Measurements from ENCODE around the gene DLX6. TPM values are rescaled to one million over a fixed set of nuclear protein-coding genes. Genes with fewer than 3 reads are reported as not detected.

Gene DLX6
- total RNA-seq, 3 donors from 2014 or later (not counting 1 experiment from before 2014, with no cell fraction given): not detected

DNA sequence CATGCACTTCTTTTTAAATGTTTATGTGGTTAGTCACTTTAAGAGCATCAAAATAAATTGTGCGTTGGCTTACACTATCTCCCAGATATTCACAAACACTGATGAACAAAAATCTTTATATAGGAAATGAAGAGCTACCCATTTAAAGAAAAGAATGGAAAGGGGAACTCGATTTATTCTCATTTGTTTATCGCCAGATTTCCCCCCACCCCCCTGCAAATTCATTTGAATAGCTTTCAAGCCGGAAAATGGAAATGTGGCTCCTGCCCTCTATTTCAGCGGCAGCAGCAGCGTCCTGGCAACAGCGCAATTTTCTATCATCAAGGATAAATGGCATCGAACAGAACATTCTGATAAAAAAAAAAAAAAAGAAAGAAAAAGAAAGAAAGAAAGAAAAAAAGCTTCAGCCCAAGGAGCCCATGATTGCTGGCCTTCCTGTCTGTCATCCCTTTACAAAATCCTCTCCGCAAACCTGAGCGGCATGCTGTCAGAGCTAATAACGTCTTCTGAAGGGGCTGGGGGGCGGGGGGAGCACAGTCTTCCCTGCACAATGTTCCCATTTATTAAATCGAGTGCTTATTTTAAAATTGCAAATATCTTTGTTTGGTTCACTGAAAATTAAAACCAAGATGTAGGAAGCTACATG is 13.7 kb upstream of the DLX6 start:
- TF ChIP-seq, protein P1, sequence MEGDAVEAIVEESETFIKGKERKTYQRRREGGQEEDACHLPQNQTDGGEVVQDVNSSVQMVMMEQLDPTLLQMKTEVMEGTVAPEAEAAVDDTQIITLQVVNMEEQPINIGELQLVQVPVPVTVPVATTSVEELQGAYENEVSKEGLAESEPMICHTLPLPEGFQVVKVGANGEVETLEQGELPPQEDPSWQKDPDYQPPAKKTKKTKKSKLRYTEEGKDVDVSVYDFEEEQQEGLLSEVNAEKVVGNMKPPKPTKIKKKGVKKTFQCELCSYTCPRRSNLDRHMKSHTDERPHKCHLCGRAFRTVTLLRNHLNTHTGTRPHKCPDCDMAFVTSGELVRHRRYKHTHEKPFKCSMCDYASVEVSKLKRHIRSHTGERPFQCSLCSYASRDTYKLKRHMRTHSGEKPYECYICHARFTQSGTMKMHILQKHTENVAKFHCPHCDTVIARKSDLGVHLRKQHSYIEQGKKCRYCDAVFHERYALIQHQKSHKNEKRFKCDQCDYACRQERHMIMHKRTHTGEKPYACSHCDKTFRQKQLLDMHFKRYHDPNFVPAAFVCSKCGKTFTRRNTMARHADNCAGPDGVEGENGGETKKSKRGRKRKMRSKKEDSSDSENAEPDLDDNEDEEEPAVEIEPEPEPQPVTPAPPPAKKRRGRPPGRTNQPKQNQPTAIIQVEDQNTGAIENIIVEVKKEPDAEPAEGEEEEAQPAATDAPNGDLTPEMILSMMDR (IDR thresholded peaks at IDR 0.05): no peak
- no peak for ATAC-seq
- peaks cover 0 to 9% of the 10 kb centered on the region in 2 donors for H3K4me1 Mint-ChIP-seq
- H3K4me3 Mint-ChIP-seq: no peak overlapping the region
- Histone ChIP-seq H3K4me3 (ENCODE audit: low read length) (no peak overlapping the region), H3K4me1 (ENCODE audit: control insufficient read depth, insufficient read depth, low read length) (peaks cover 5% of the 10 kb centered on the region), H3K9me3 (ENCODE audit: control insufficient read depth, insufficient read depth, low read length) (no peaks in the 10 kb centered on the region), H3K36me3 (ENCODE audit: control insufficient read depth, insufficient read depth, low read length) (no peaks in the 10 kb centered on the region), H3K27ac (ENCODE audit: low read length) (no peak overlapping the region), H3K27me3 (ENCODE audit: control insufficient read depth, insufficient read depth, low read length) (peaks cover 41% of the 10 kb centered on the region)
- no peak for DNase-seq
- WGBS (ENCODE audit: insufficient coverage): 15% methylated on average over 9 of the region's 13 CpGs
- intact Hi-C loops (cut with micrococcal nuclease): no loop called here
- H3K9me3 Mint-ChIP-seq: peaks cover 0 to 3% of the 10 kb centered on the region in 2 donors
- H3K27ac Mint-ChIP-seq: no peak overlapping the region
- peaks cover 71 to 97% of the 10 kb centered on the region in 2 donors for H3K27me3 Mint-ChIP-seq (ENCODE audit: low read depth in 2 of 2)
- peaks cover 24% of the 10 kb centered on the region for H3K36me3 Mint-ChIP-seq

DNA sequence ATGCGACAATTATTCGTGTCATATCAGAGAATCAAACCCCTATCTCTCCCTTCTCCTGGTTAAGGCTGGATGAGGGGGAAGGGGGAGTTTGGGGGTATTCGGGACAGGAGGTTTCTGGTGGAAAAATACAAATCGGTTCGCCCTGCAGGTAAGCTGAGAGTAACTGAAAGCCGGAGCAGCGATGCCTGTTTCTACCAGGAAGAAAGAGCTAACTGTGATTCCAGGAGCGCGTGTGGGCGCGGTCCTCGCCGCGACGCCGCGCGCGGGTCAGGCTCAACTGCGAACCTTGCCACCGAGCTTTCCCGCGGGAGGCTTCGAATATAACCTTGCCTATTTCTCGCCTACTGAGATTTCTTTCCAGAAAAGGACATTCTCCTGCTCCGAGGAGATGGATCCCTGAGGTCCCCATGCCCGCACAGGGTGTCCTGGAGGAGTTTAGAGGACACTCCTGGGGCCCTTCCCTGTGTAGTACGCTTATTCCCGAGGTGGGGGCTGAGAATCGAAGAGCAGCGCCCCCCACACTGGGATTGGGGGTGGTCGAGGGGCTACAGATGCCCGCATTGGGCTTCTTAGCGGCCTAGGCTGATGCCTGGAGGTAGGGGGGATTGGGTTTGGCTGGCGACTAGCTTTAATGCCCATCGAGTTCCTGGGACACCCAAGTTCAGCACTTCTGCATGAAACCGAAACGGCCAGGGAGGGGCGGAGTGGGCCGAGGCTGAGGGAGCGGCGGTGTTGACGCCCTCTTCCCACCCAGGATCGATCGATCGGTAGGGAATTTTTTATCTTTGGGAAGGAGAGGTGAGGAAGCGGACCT is 13.0 kb upstream of the DLX6 start:
- Histone ChIP-seq H3K9me3 (ENCODE audit: control insufficient read depth, insufficient read depth, low read length) (no peaks in the 10 kb centered on the region), H3K36me3 (ENCODE audit: control insufficient read depth, insufficient read depth, low read length) (no peaks in the 10 kb centered on the region), H3K27me3 (ENCODE audit: control insufficient read depth, insufficient read depth, low read length) (peaks cover 46% of the 10 kb centered on the region), H3K27ac (ENCODE audit: low read length) (no peak overlapping the region), H3K4me3 (ENCODE audit: low read length) (no peak overlapping the region), H3K4me1 (ENCODE audit: control insufficient read depth, insufficient read depth, low read length) (peaks cover 5% of the 10 kb centered on the region)
- 22% methylated on average over 45 of the region's 47 CpGs for WGBS (ENCODE audit: insufficient coverage)
- Mint-ChIP-seq H3K9me3 (peaks cover 0 to 3% of the 10 kb centered on the region in 2 donors), H3K4me1 (peaks cover 0 to 9% of the 10 kb centered on the region in 2 donors), H3K27ac (no peak overlapping the region), H3K27me3 (ENCODE audit: low read depth in 2 of 2) (peaks cover 71 to 97% of the 10 kb centered on the region in 2 donors), H3K4me3 (no peak overlapping the region), H3K36me3 (peaks cover 24% of the 10 kb centered on the region)
- intact Hi-C loops (cut with micrococcal nuclease): no loop called here
- DNase-seq: no peak
- ATAC-seq: no peak
- TF ChIP-seq, protein P1 (IDR thresholded peaks at IDR 0.05): no peak

DNA sequence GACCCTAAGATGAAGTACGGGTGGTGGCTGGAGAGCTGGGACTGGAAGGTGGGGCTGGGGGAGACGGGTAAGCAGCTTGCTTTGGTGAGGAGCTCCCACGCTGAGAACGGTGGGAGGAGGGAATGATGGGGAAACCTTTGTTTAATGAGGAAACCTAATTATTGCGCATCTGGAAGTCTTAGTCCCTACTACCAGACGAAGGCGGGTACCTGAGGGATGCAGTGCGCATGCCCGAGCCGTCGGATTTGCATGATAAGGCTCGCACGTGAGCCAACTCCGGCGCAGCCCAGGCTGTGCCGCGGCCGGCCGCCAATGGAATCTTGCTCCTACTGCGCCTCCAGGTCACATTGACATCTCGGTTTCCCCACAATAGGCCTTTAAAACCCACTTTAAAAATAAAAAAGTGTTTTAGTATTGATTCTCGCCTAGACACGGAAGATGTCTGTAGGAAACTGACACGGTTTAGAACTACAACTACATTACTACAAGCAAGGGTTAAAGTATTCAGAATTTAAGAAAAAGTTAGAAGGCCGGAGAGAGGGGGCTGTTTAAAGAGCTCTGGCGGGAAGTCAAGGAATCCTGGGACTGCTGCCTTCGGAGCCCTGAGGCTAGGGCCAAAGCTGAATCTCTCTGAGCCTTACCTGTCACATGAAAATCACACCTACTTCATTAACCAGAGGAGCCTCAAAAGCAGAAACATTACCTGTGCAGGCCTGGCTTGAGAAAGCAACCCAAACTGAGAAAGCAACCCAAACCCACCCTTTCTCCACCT is 12.1 kb upstream of the DLX6 start:
- H3K27me3 Mint-ChIP-seq (ENCODE audit: low read depth in 2 of 2): peaks cover 77 to 97% of the 10 kb centered on the region in 2 donors
- H3K4me1 Mint-ChIP-seq: peaks cover 0 to 9% of the 10 kb centered on the region in 2 donors
- no peak overlapping the region for H3K27ac Mint-ChIP-seq
- no peak overlapping the region for H3K27ac ChIP-seq (ENCODE audit: low read length)
- H3K9me3 Mint-ChIP-seq: peaks cover 0 to 3% of the 10 kb centered on the region in 2 donors
- DNase-seq (no peak), ATAC-seq (no peak)
- H3K36me3 ChIP-seq (ENCODE audit: control insufficient read depth, insufficient read depth, low read length): no peaks in the 10 kb centered on the region
- H3K9me3 ChIP-seq (ENCODE audit: control insufficient read depth, insufficient read depth, low read length): no peaks in the 10 kb centered on the region
- TF ChIP-seq, protein P1 (IDR thresholded peaks at IDR 0.05): no peak
- H3K27me3 ChIP-seq (ENCODE audit: control insufficient read depth, insufficient read depth, low read length): peaks cover 51% of the 10 kb centered on the region
- peaks cover 5% of the 10 kb centered on the region for H3K4me1 ChIP-seq (ENCODE audit: control insufficient read depth, insufficient read depth, low read length)
- WGBS (ENCODE audit: insufficient coverage): 22% methylated on average over 23 of the region's 27 CpGs
- H3K4me3 ChIP-seq (ENCODE audit: low read length): no peak overlapping the region
- H3K36me3 Mint-ChIP-seq: peaks cover 24% of the 10 kb centered on the region
- intact Hi-C loops (cut with micrococcal nuclease): no loop called here
- no peak overlapping the region for H3K4me3 Mint-ChIP-seq

All from natural killer cell (primary cell).